Memory B cell (primary cell): Measurements from ENCODE around the gene EGLN1.

ENCODE experiments used
- ATAC-seq: fragments of 150-1000 bp; cut with Tn5 transposase; 2 replicates; pipeline ENCODE4 v1.10.0; 2021; ENCODE audit warnings: low read depth, mild to moderate bottlenecking, moderate library complexity
- DNase-seq, 2 donors: peaks; one replicate each; pipeline ENCODE4 v3.0.0; 2022; ENCODE audit warnings: low spot score in 2 of 2
- H3K27ac Mint-ChIP-seq: one replicate; pipeline ENCODE4 v1.8.0; 2022; ENCODE audit warnings: mild to moderate bottlenecking, moderate library complexity, mixed read lengths
- H3K27me3 Mint-ChIP-seq: one replicate; pipeline ENCODE4 v1.8.0; 2022; ENCODE audit warnings: mixed read lengths
- H3K36me3 Mint-ChIP-seq: one replicate; pipeline ENCODE4 v1.8.0; 2022; ENCODE audit warnings: mild to moderate bottlenecking, mixed read lengths
- H3K4me1 Mint-ChIP-seq: one replicate; pipeline ENCODE4 v1.8.0; 2022; ENCODE audit warnings: mixed read lengths
- H3K4me3 Mint-ChIP-seq: one replicate; pipeline ENCODE4 v1.8.0; 2022; ENCODE audit warnings: mild to moderate bottlenecking, moderate library complexity, mixed read lengths
- H3K9me3 Mint-ChIP-seq: one replicate; pipeline ENCODE4 v1.8.0; 2022; ENCODE audit warnings: mixed read lengths

Gene EGLN1

DNA sequence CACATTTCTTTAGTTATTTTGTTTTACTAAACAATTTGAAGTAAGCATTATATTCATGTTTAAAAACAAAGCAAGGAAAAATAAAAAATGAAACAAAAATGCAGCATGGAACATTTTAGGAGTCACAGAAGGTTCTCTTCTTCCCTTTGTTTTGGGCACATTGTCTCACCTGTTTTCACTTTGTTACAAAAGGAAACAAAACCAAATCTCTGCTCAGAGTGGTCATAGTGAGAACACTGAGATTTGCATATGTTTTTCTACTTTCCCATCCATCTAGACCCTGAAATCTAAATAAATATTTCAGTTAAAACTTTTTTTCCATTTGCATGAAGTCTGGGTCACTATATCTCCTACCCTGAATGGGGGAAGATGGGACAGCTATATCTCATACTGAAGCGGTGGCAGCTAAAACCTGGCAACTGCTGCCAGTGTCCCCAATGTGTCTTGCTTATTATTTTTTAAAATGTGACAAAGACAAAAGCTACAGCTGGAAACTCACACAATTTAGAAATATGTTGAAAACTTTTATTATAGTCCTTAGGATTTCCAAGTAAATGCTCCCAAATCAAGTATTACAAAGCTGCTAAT lies 87.9 kb downstream of the EGLN1 start:
- Mint-ChIP-seq H3K4me3 (no peak overlapping the region), H3K4me1 (peaks cover 26% of the 10 kb centered on the region), H3K36me3 (peaks cover 16% of the 10 kb centered on the region), H3K27me3 (no peaks in the 10 kb centered on the region), H3K27ac (no peak overlapping the region), H3K9me3 (no peaks in the 10 kb centered on the region)
- DNase-seq (no peak), ATAC-seq (no peak)

DNA sequence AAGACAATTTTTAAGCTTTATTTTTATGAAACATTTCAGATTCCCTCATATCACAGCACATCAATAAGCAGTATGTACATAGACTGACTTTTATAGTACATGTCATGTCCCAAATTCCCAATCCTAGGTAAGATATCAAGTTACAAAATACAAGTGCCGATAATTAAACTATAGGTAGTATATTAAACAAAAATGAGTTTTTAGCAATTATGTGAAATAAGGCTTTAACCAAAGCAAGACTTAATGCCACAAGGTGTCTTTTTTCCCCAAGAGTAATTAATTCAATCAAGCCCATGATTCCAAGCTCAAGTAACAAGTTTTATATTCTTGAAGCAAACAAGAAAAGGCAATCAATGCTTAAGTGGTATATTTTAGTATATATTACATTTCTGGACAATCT lies 89.3 kb downstream of the EGLN1 start:
- Mint-ChIP-seq H3K9me3 (no peaks in the 10 kb centered on the region), H3K36me3 (peaks cover 17% of the 10 kb centered on the region), H3K27me3 (no peaks in the 10 kb centered on the region), H3K4me1 (peaks cover 21% of the 10 kb centered on the region), H3K27ac (no peak overlapping the region), H3K4me3 (no peak overlapping the region)
- ATAC-seq (no peak), DNase-seq (no peak)

DNA sequence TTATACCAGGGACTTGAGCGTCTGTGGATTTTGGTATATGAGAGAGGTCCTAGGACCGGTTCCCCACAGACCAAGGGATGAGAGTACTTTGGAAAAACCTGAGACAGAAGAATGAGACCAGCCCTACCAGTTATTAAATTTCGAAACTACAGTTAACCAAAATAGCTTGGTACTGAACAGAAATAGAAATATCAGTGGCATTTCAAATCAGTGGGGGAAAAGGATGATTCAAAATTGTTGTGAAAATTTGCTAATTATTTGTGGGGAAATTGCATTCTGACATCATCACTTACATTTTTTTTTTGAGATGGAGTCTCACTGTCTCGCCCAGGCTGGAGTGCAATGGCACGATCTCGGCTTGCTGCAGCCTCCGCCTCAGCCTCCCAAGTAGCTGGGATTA lies 92.6 kb downstream of the EGLN1 start:
- peaks cover 7% of the 10 kb centered on the region for H3K36me3 Mint-ChIP-seq
- H3K9me3 Mint-ChIP-seq = no peaks in the 10 kb centered on the region
- peaks cover 9% of the 10 kb centered on the region for H3K4me1 Mint-ChIP-seq
- DNase-seq (no peak), ATAC-seq (no peak)
- no peak overlapping the region for H3K4me3 Mint-ChIP-seq
- H3K27me3 Mint-ChIP-seq = no peaks in the 10 kb centered on the region
- no peak overlapping the region for H3K27ac Mint-ChIP-seq

DNA sequence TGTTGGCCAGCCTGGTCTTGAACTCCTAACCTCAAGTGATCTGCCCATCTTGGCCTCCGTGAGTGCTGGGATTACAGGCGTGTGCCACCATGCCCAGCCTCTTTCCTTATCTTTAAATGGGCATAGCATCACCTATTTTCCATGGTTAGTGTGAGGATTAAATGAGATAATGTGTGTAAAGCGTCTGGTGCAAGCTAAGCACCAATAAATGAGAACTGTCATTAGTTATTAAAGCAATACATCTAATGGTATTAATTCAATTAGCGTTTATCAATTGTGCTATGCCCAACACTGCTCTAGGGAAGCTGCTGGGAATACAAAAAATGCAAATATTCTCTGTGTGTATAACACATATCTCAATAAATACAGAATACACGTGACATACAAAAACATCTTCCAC lies 94.5 kb downstream of the EGLN1 start:
- DNase-seq = no peak
- H3K4me3 Mint-ChIP-seq = no peak overlapping the region
- peaks cover 5% of the 10 kb centered on the region for H3K36me3 Mint-ChIP-seq
- no peak overlapping the region for H3K27ac Mint-ChIP-seq
- no peaks in the 10 kb centered on the region for H3K27me3 Mint-ChIP-seq
- ATAC-seq = no peak
- peaks cover 6% of the 10 kb centered on the region for H3K4me1 Mint-ChIP-seq
- no peaks in the 10 kb centered on the region for H3K9me3 Mint-ChIP-seq

DNA sequence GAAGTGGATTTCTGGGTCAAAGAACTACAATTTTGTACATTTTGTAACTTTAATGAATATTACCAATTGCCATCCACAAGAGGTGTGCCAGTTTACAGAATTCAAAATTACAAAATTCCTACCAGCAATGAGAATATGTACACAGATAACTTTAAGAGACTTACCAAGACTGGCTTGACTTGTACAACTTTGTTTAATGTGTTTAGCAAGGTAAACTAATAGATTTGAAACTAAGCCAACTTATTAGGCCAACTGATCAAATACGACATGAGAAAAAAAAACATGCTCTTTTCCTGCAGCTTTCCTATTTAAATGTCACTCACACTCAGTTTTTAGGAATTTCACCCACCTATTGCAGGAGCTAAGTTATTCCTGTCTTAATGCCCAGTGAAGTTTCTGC lies 95.8 kb downstream of the EGLN1 start:
- no peak for ATAC-seq
- no peak for DNase-seq
- peaks cover 3% of the 10 kb centered on the region for H3K4me1 Mint-ChIP-seq
- no peak overlapping the region for H3K4me3 Mint-ChIP-seq
- no peak overlapping the region for H3K27ac Mint-ChIP-seq
- peaks cover 1% of the 10 kb centered on the region for H3K36me3 Mint-ChIP-seq
- no peaks in the 10 kb centered on the region for H3K9me3 Mint-ChIP-seq
- H3K27me3 Mint-ChIP-seq = no peaks in the 10 kb centered on the region

DNA sequence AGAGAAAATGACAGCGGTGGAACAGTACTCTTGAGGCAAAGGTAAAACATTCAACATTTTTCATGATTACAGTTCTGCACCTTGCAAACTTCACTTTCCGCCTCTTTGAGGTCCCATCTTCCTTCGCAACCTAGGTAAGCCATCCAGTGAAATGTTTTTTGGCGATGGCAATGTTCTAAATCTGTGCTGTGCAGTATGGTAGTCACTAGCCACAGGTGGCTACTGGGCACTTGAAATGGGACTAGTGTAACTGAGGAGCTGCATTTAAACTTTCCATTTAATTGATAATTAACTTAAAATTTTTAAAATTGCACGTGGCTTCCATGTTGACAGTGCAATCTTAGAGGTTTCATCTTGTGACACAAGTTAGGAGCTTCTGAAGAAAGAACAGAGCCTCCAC lies 97.4 kb downstream of the EGLN1 start:
- no peaks in the 10 kb centered on the region for H3K9me3 Mint-ChIP-seq
- H3K4me1 Mint-ChIP-seq = peaks cover 3% of the 10 kb centered on the region
- no peaks in the 10 kb centered on the region for H3K27me3 Mint-ChIP-seq
- DNase-seq (no peak), ATAC-seq (no peak)
- no peak overlapping the region for H3K4me3 Mint-ChIP-seq
- peaks cover 1% of the 10 kb centered on the region for H3K36me3 Mint-ChIP-seq
- H3K27ac Mint-ChIP-seq = no peak overlapping the region

DNA sequence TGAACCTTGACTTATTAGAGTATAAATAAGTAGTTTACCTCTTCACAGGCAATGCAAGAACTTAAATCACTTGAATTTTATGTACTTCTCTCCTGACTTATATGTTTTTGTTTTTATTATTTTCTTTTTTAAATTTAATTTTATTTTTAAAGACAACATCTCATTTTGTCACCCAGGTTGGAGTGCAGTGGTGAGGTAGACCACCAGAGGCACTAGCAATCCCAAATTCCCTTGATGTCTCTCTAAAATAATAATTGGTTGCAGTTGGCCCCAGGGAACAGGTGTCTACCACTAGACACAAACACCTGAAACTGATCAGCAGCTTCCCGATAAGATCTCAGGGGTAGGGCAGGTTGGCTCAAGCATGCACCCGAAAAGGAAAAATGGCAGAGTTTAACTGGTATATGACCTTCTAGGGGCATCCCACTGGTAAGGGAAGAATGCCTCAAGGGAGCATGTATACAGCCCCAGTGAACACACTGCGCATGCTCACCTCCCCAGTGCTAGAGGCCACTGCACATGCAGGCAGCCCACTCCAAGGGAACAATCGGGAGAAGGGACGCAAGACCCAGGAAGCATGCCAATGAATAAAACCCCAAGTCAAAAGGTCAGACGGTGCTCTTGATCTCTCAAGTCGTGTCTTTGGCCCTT lies 99.1 kb downstream of the EGLN1 start:
- Mint-ChIP-seq H3K36me3 (no peaks in the 10 kb centered on the region), H3K27me3 (no peaks in the 10 kb centered on the region), H3K4me1 (no peaks in the 10 kb centered on the region), H3K9me3 (no peaks in the 10 kb centered on the region), H3K27ac (no peak overlapping the region), H3K4me3 (no peak overlapping the region)
- no peak for DNase-seq
- ATAC-seq = no peak

DNA sequence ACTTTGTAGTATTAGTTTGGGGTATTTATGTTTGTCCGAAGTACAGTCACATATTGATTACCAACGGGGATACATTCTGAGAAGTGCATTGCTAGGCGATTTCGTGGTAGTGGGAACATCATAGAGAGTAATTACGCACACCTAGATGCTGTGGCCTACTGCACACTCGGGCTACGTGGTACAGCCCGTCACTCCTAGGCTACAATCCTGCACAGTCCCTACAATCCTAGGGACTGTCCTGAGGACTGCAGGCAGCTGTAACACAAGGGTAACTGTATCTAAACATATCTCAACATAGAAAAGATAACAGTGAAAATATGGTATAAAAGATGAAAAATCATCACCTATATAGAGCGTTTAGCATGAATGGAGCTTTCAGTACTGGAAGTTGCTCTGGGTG lies 103.0 kb downstream of the EGLN1 start:
- H3K27me3 Mint-ChIP-seq = no peaks in the 10 kb centered on the region
- ATAC-seq (no peak), DNase-seq (no peak)
- peaks cover 4% of the 10 kb centered on the region for H3K4me1 Mint-ChIP-seq
- no peak overlapping the region for H3K4me3 Mint-ChIP-seq
- no peaks in the 10 kb centered on the region for H3K36me3 Mint-ChIP-seq
- H3K27ac Mint-ChIP-seq = no peak overlapping the region
- no peaks in the 10 kb centered on the region for H3K9me3 Mint-ChIP-seq

DNA sequence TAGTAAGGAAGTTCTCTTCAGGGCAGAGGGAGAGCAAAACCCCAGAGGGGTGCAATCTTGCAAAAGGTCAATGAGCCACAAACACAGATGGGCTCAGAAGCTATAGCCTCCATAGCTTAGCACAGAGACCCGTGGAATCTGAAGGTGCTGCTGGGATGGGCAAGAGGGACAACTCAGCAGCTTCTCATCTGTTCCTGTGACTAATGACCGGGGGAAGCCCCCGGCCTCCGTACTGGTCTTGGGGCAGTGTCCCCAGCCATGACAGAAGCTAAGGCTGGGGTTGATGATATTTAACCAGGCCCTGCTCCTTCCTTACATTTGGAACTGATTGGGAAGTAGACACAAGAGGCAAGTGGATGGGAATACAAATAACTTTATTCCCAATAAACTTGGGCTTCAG lies 103.5 kb downstream of the EGLN1 start:
- peaks cover 4% of the 10 kb centered on the region for H3K4me1 Mint-ChIP-seq
- H3K27ac Mint-ChIP-seq = no peak overlapping the region
- no peak for DNase-seq
- no peak for ATAC-seq
- H3K36me3 Mint-ChIP-seq = no peaks in the 10 kb centered on the region
- H3K4me3 Mint-ChIP-seq = no peak overlapping the region
- no peaks in the 10 kb centered on the region for H3K27me3 Mint-ChIP-seq
- H3K9me3 Mint-ChIP-seq = no peaks in the 10 kb centered on the region

DNA sequence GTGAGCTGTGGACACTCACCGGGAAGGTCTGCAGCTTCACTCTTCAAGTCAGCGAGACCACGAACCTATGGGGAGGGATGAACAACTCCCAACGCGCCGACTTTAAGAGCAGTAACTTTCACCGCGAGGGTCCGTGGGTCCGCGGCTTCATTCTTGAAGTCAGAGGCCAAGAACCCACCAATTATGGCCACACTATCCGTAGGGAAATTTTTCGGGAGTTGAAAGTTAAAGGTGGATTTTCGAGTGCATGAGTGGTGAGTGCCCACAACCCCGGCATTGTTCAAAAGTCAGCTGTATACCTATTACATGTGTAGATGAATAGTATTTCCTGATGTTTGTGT lies 104.1 kb downstream of the EGLN1 start:
- ATAC-seq (no peak), DNase-seq (no peak)
- Mint-ChIP-seq H3K4me1 (peaks cover 4% of the 10 kb centered on the region), H3K27me3 (no peaks in the 10 kb centered on the region), H3K4me3 (no peak overlapping the region), H3K9me3 (no peaks in the 10 kb centered on the region), H3K27ac (no peak overlapping the region), H3K36me3 (no peaks in the 10 kb centered on the region)

DNA sequence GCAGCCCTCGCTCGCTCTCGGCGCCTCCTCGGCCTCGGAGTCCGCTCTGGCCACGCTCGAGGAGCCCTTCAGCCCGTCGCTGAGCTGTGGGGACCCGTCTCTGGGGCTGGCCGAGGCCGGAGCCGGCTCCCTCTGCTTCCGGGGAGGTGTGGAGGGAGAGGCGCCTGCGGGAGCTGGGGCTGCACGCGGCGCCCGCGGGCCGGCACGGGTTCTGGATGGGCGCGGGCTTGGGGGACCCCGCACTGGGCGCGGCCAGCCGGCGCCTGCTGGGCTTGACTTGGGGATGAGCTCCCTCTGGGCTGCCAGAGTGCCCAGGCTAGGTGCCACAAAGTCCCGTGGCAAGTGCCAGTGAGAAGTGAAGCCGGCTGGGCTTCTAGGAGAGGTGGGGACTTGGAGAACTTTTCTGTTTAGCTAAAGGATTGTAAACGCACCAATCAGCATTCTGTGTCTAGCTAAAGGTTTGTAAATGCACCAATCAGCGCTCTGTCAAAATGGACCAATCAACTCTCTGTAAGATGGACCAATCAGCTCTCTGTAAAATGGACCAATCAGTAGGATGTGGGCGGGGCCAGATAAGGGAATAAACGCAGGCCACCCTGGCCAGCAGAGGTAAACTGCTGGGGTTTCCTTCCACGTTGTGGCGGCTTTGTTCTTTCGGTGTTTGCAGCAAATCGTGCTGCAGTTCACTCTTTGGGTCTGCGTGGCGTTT lies 104.6 kb downstream of the EGLN1 start:
- DNase-seq (no peak), ATAC-seq (no peak)
- H3K36me3 Mint-ChIP-seq = no peaks in the 10 kb centered on the region
- H3K27me3 Mint-ChIP-seq = no peaks in the 10 kb centered on the region
- no peaks in the 10 kb centered on the region for H3K9me3 Mint-ChIP-seq
- H3K4me3 Mint-ChIP-seq = no peak overlapping the region
- no peak overlapping the region for H3K27ac Mint-ChIP-seq
- H3K4me1 Mint-ChIP-seq = peaks cover 4% of the 10 kb centered on the region

DNA sequence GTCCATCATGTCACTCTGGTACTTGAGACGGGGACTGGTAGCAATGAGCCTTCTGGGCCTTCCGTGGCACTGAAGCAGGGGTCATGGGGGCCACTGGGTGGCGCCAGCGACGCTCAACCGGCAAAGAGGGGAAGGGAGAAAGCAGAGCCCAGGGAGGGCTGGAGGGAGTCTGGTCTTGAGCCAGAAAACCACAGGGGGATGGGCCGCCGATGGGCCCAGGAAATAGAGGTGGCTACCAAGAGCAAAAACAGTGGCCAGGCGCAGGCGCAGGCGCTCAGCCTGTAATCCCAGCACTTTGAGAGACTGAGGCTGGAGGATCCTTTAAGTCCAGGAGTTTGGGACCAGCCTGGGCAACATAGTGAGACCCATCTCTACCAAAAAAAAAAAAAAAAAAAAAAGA lies 106.2 kb downstream of the EGLN1 start:
- Mint-ChIP-seq H3K9me3 (no peaks in the 10 kb centered on the region), H3K4me3 (no peak overlapping the region), H3K27ac (no peak overlapping the region), H3K27me3 (no peaks in the 10 kb centered on the region), H3K4me1 (peaks cover 4% of the 10 kb centered on the region), H3K36me3 (peaks cover 3% of the 10 kb centered on the region)
- peak; percentile 82 for ATAC-seq
- DNase-seq = peak; percentile 21 to 30
